ENCODE results near the gene GPR108. TPM values are rescaled to one million over a fixed set of nuclear protein-coding genes. Genes with fewer than 3 reads are reported as not detected.

The GPR108 gene
- total and polyA plus RNA-seq, 2 of the 13 experiments (the other 11 are each of a cell fraction or from before 2014, with no cell fraction given) = 36.4 to 63.0 TPM

- Histone ChIP-seq H3K79me2 (ENCODE audit: insufficient read depth, low read length) (no peaks in the 10 kb centered on the region), H3K4me3 (replicated peaks in 1 of 3; ENCODE audit: insufficient read depth in 1 of 3, low read depth in 2 of 3, low read length in 3 of 3) (no peak overlapping the region), H4K20me1 (ENCODE audit: insufficient read depth, low read length) (no peaks in the 10 kb centered on the region), H3K4me1 (ENCODE audit: insufficient read depth, low read length) (no peaks in the 10 kb centered on the region), H3K9me3 (ENCODE audit: low read length) (no peaks in the 10 kb centered on the region), H2AFZ (ENCODE audit: low read length) (no peak overlapping the region), H3K36me3 (replicated peaks in 1 of 2; ENCODE audit: control insufficient read depth in 1 of 2, insufficient read depth in 2 of 2, low read length in 2 of 2) (no peaks in the 10 kb centered on the region), H3K9ac (ENCODE audit: insufficient read depth, low read depth, low read length) (no peak overlapping the region), H3K4me2 (ENCODE audit: low read depth, low read length) (no peak overlapping the region), H3K27ac (ENCODE audit: extremely low read length, insufficient read depth, low read length) (no peak overlapping the region), H3K27me3 (ENCODE audit: control insufficient read depth in 1 of 2, insufficient read depth in 2 of 2, low read length in 2 of 2) (no peaks in the 10 kb centered on the region)
- 56% methylated on average over 4 of the region's 4 CpGs for WGBS (ENCODE audit: low lambda C conversion rate)
- no peak for FAIRE-seq
- CTCF ChIA-PET (ENCODE audit: low intra/inter-chr PET ratio, low total read pairs) = no interaction called here
- in situ Hi-C loops (cut with HindIII; ENCODE audit: extremely low pct_ligation_motif_present, low pct_unique_long_range_greater_than_20kb) (no loop called here), intact Hi-C loops (cut with micrococcal nuclease; ENCODE audit: unreplicated experiment) (no loop called here)
- no peak for ATAC-seq
- no peak for DNase-seq (ENCODE audit: low spot score)
- POLR2A ChIA-PET = no interaction called here
- BruUV-seq (replicated peaks) = no TSS peak
- TF ChIP-seq HMG20B (CRISPR knock-in tag; conservative IDR thresholded peaks at IDR 0.05) = no peak
- TF ChIP-seq DRAP1 (CRISPR knock-in tag; IDR thresholded peaks at IDR 0.05) = no peak
- no peak for TF ChIP-seq HNRNPH1 (optimal IDR thresholded peaks at IDR 0.05; ENCODE audit: low read depth, low read length)
- no peak for TF ChIP-seq BRD4 (CRISPR knock-in tag; IDR thresholded peaks at IDR 0.05)
- TF ChIP-seq ZNF607 (CRISPR knock-in tag; IDR thresholded peaks at IDR 0.05; ENCODE audit: borderline replicate concordance) = no peak
- no peak for TF ChIP-seq EHMT2 (IDR thresholded peaks at IDR 0.05; ENCODE audit: borderline replicate concordance, low read depth, low read length)
These were observed 41.8 kb upstream of the GPR108 start for GRCh38 chr19:6779206-6779605.

- H3K9ac ChIP-seq (ENCODE audit: insufficient read depth, low read depth, low read length) = no peak overlapping the region
- ATAC-seq (no peak), DNase-seq (ENCODE audit: low spot score) (no peak), FAIRE-seq (no peak)
- no peaks in the 10 kb centered on the region for H3K36me3 ChIP-seq (replicated peaks in 1 of 2; ENCODE audit: control insufficient read depth in 1 of 2, insufficient read depth in 2 of 2, low read length in 2 of 2)
- intact Hi-C loops (cut with micrococcal nuclease; ENCODE audit: unreplicated experiment) (no loop called here), in situ Hi-C loops (cut with HindIII; ENCODE audit: extremely low pct_ligation_motif_present, low pct_unique_long_range_greater_than_20kb) (no loop called here)
- H4K20me1 ChIP-seq (ENCODE audit: insufficient read depth, low read length) = no peaks in the 10 kb centered on the region
- H3K4me1 ChIP-seq (ENCODE audit: insufficient read depth, low read length) = no peaks in the 10 kb centered on the region
- no peaks in the 10 kb centered on the region for H3K27me3 ChIP-seq (ENCODE audit: control insufficient read depth in 1 of 2, insufficient read depth in 2 of 2, low read length in 2 of 2)
- H3K27ac ChIP-seq (ENCODE audit: extremely low read length, insufficient read depth, low read length) = no peak overlapping the region
- ChIA-PET POLR2A (no interaction called here), CTCF (ENCODE audit: low intra/inter-chr PET ratio, low total read pairs) (no interaction called here)
- no peak overlapping the region for H3K4me2 ChIP-seq (ENCODE audit: low read depth, low read length)
- no peaks in the 10 kb centered on the region for H3K79me2 ChIP-seq (ENCODE audit: insufficient read depth, low read length)
- no peaks in the 10 kb centered on the region for H3K9me3 ChIP-seq (ENCODE audit: low read length)
- WGBS (ENCODE audit: low lambda C conversion rate) = 56% methylated on average over 4 of the region's 4 CpGs
- no peak overlapping the region for H2AFZ ChIP-seq (ENCODE audit: low read length)
- BruUV-seq (replicated peaks) = no TSS peak
- H3K4me3 ChIP-seq (replicated peaks in 1 of 3; ENCODE audit: insufficient read depth in 1 of 3, low read depth in 2 of 3, low read length in 3 of 3) = no peak overlapping the region
- TF ChIP-seq SRY (CRISPR knock-in tag; IDR thresholded peaks at IDR 0.05) = no peak
- TF ChIP-seq IKZF5 (CRISPR knock-in tag; IDR thresholded peaks at IDR 0.05) = no peak
- no peak for TF ChIP-seq ZNF646 (CRISPR knock-in tag; IDR thresholded peaks at IDR 0.05)
These were observed 41.0 kb upstream of the GPR108 start for GRCh38 chr19:6778386-6778785.
